DOHH2 (cell line): ENCODE measurements around the gene TBL1XR1.

Source experiments
- H3F3A ChIP-seq: fragments of 200-600 bp; sonication (generic), shearing (Covaris generic); 2 replicates; pipeline ENCODE4 v1.6.0; 2016; ENCODE audit warnings: antibody characterized with exemption, mild to moderate bottlenecking; ENCODE audit not compliant: control insufficient read depth, insufficient read depth
- H3K27ac ChIP-seq: fragments of 200-600 bp; sonication (generic); 2 replicates; pipeline ENCODE4 v1.5.1; 2014; ENCODE audit warnings: low read depth, mild to moderate bottlenecking, low read length, moderate library complexity
- H3K27me3 ChIP-seq: fragments of 200-600 bp; sonication (generic); 2 replicates; pipeline ENCODE4 v1.6.1; 2014; ENCODE audit warnings: mild to moderate bottlenecking, low read length, mixed read lengths; ENCODE audit not compliant: control insufficient read depth
- H3K36me3 ChIP-seq: fragments of 200-600 bp; sonication (generic); 2 replicates; pipeline ENCODE4 v1.6.1; 2014; ENCODE audit warnings: mild to moderate bottlenecking, low read length, moderate library complexity, mixed read lengths; ENCODE audit not compliant: control insufficient read depth
- H3K4me1 ChIP-seq: fragments of 200-600 bp; sonication (generic); 2 replicates; pipeline ENCODE4 v1.6.1; 2014; ENCODE audit warnings: mild to moderate bottlenecking, low read length, mixed read lengths; ENCODE audit not compliant: control insufficient read depth
- H3K4me2 ChIP-seq: fragments of 200-600 bp; sonication (generic); 2 replicates; pipeline ENCODE4 v1.6.0; 2014; ENCODE audit warnings: mild to moderate bottlenecking, low read length, moderate library complexity
- H3K4me3 ChIP-seq: fragments of 200-600 bp; sonication (generic); 2 replicates; pipeline ENCODE4 v1.5.1; 2014; ENCODE audit warnings: mild to moderate bottlenecking, low read length, mixed read lengths
- H3K79me2 ChIP-seq: fragments of 200-600 bp; sonication (generic); 2 replicates; pipeline ENCODE4 v1.6.1; 2014; ENCODE audit warnings: mild to moderate bottlenecking, low read length, mixed read lengths; ENCODE audit not compliant: control insufficient read depth
- H3K9me2 ChIP-seq: fragments of 200-600 bp; sonication (generic); replicated peaks from 2 replicates; pipeline ENCODE4 v1.6.1; 2014; ENCODE audit warnings: mild to moderate bottlenecking, low read length, mixed read lengths; ENCODE audit not compliant: control insufficient read depth
- H3K9me3 ChIP-seq: fragments of 200-600 bp; sonication (generic); 2 replicates; pipeline ENCODE4 v1.6.1; 2014; ENCODE audit warnings: antibody characterized with exemption, low read length, mixed read lengths; ENCODE audit not compliant: control insufficient read depth, insufficient read depth
- H4K20me1 ChIP-seq: fragments of 200-600 bp; sonication (generic); 2 replicates; pipeline ENCODE4 v1.6.0; 2014; ENCODE audit warnings: low read depth, mild to moderate bottlenecking, antibody characterized with exemption, low read length, moderate library complexity; ENCODE audit not compliant: control insufficient read depth, insufficient read depth
- CTCF ChIP-seq: fragments of 200-600 bp; sonication (generic); IDR thresholded peaks from one replicate; pipeline ENCODE4 v1.5.1; 2014; ENCODE audit warnings: antibody characterized with exemption, mild to moderate bottlenecking, low read depth, low read length; ENCODE audit not compliant: poor library complexity, severe bottlenecking
- EZH2phosphoT487 ChIP-seq: fragments of 200-600 bp; sonication (generic); IDR thresholded peaks from 2 replicates; pipeline ENCODE4 v1.6.1; 2017; ENCODE audit warnings: borderline replicate concordance, mild to moderate bottlenecking, antibody characterized with exemption, low read length, moderate library complexity, mixed read lengths

TBL1XR1 gene

GRCh38 chr3:177084616-177085015 is 112.7 kb downstream of the TBL1XR1 start:
- Histone ChIP-seq H3K27me3 (no peaks in the 10 kb centered on the region), H3K4me3 (no peak overlapping the region), H3K4me1 (peaks cover 32% of the 10 kb centered on the region), H3K4me2 (no peak overlapping the region), H3K9me2 (no peaks in the 10 kb centered on the region), H3K36me3 (peaks cover 44% of the 10 kb centered on the region), H3K79me2 (peaks cover 98% of the 10 kb centered on the region), H3K27ac (no peak overlapping the region), H4K20me1 (peaks cover 2% of the 10 kb centered on the region; the same call in 1 of the 2 replicates), H3K9me3 (no peaks in the 10 kb centered on the region), H3F3A (no peaks in the 10 kb centered on the region; the same call in 1 of the 2 replicates)
- TF ChIP-seq CTCF: no peak
- TF ChIP-seq EZH2phosphoT487: no peak

GRCh38 chr3:177080122-177080521 is 117.2 kb downstream of the TBL1XR1 start:
- Histone ChIP-seq H3K4me1 (no peaks in the 10 kb centered on the region), H3K4me2 (no peak overlapping the region), H3K36me3 (peaks cover 41% of the 10 kb centered on the region), H4K20me1 (peaks cover under 1% of the 10 kb centered on the region; the same call in 1 of the 2 replicates), H3K27me3 (no peaks in the 10 kb centered on the region), H3K27ac (no peak overlapping the region), H3K4me3 (no peak overlapping the region), H3K9me3 (no peaks in the 10 kb centered on the region), H3F3A (no peaks in the 10 kb centered on the region), H3K9me2 (no peaks in the 10 kb centered on the region), H3K79me2 (peaks cover 95% of the 10 kb centered on the region)
- TF ChIP-seq EZH2phosphoT487 (no peak), CTCF (no peak)

- no peak overlapping the region for H3K27ac ChIP-seq
- TF ChIP-seq CTCF: no peak
- TF ChIP-seq EZH2phosphoT487: no peak
- no peak overlapping the region for H3K4me3 ChIP-seq
- peaks cover 95% of the 10 kb centered on the region for H3K79me2 ChIP-seq
- H3F3A ChIP-seq: no peaks in the 10 kb centered on the region
- no peaks in the 10 kb centered on the region for H3K4me1 ChIP-seq
- no peaks in the 10 kb centered on the region for H3K9me3 ChIP-seq
- peaks cover 40% of the 10 kb centered on the region for H3K36me3 ChIP-seq
- no peak overlapping the region for H3K4me2 ChIP-seq
- no peaks in the 10 kb centered on the region; the same call in 1 of the 2 replicates for H4K20me1 ChIP-seq
- no peaks in the 10 kb centered on the region for H3K27me3 ChIP-seq
- H3K9me2 ChIP-seq: no peaks in the 10 kb centered on the region
These were observed 117.6 kb downstream of the TBL1XR1 start for GRCh38 chr3:177079684-177080083.
